ENCODE results near the gene ZKSCAN3. TPM values are rescaled to one million over a fixed set of nuclear protein-coding genes. Genes with fewer than 3 reads are reported as not detected.
A peak's percentile ranks its signal among the peaks of the same experiment; 100 is the strongest.

Gene ZKSCAN3
- total RNA-seq, 1 experiment from 2014 or later: 2.7 TPM

- BruUV-seq (replicated peaks): no TSS peak
- Mint-ChIP-seq H3K27ac (ENCODE audit: low read depth, unreplicated experiment) (peak overlapping the region; percentile 77), H3K9me3 (ENCODE audit: unreplicated experiment) (no peaks in the 10 kb centered on the region), H3K4me3 (ENCODE audit: unreplicated experiment) (peak overlapping the region; percentile 52), H3K36me3 (ENCODE audit: insufficient read depth, unreplicated experiment) (peaks cover 5% of the 10 kb centered on the region), H3K27me3 (ENCODE audit: insufficient read depth, unreplicated experiment) (no peaks in the 10 kb centered on the region), H3K4me1 (ENCODE audit: insufficient read depth, unreplicated experiment) (peaks cover 18% of the 10 kb centered on the region)
- POLR2A ChIA-PET: interaction anchor here (0.5 to 7.6 kb wide), 18 partner anchors 17 to 568 kb away, joined by 3 to 110 read pairs (median 6); partner anchors contain the start of genes PGBD1, ZKSCAN4, ZKSCAN8 and ZSCAN26
- CTCF ChIA-PET: interaction anchor here (0.5 to 5.5 kb wide), 15 partner anchors 16 to 1207 kb away, joined by 3 to 35 read pairs (median 8); partner anchors contain the start of genes ZKSCAN4, ZSCAN26 and ZSCAN31
- intact Hi-C loops (cut with micrococcal nuclease): no loop called here
- TF ChIP-seq CTCF (IDR thresholded peaks at IDR 0.05; ENCODE audit: unreplicated experiment): no peak
- DNase-seq (ENCODE audit: unreplicated experiment): peak; percentile 86
Observed at GRCh38 chr6:28353981-28354676, 4.4 kb downstream of the ZKSCAN3 start.

- BruUV-seq (replicated peaks): no TSS peak
- Mint-ChIP-seq H3K27me3 (ENCODE audit: insufficient read depth, unreplicated experiment) (no peaks in the 10 kb centered on the region), H3K27ac (ENCODE audit: low read depth, unreplicated experiment) (peak overlapping the region; percentile 77), H3K36me3 (ENCODE audit: insufficient read depth, unreplicated experiment) (peaks cover 12% of the 10 kb centered on the region), H3K9me3 (ENCODE audit: unreplicated experiment) (no peaks in the 10 kb centered on the region), H3K4me1 (ENCODE audit: insufficient read depth, unreplicated experiment) (peaks cover 12% of the 10 kb centered on the region), H3K4me3 (ENCODE audit: unreplicated experiment) (peak overlapping the region; percentile 83)
- DNase-seq (ENCODE audit: unreplicated experiment): no peak
- intact Hi-C loops (cut with micrococcal nuclease): loop anchor here (5.0 kb wide), 2 partner anchors 88 to 453 kb away; partner anchors contain the start of gene ZSCAN26
- POLR2A ChIA-PET: interaction anchor here (0.5 to 7.6 kb wide), 32 partner anchors 12 to 567 kb away, joined by 3 to 110 read pairs (median 5); partner anchors contain the start of genes PGBD1, ZKSCAN4, ZKSCAN8 and ZSCAN16
- CTCF ChIA-PET: interaction anchor here (0.5 to 5.5 kb wide), 33 partner anchors 12 to 518 kb away, joined by 3 to 35 read pairs (median 5); partner anchors contain the start of genes ZKSCAN4, ZKSCAN8, ZSCAN16 and ZSCAN26
- no peak for TF ChIP-seq CTCF (IDR thresholded peaks at IDR 0.05; ENCODE audit: unreplicated experiment)
Observed at GRCh38 chr6:28354688-28355554, 5.2 kb downstream of the ZKSCAN3 start.

GRCh38 chr6:28355743-28356665 lies 6.3 kb downstream of the ZKSCAN3 start:
- intact Hi-C loops (cut with micrococcal nuclease): loop anchor here (1.0 to 5.0 kb wide), 5 partner anchors 89 to 454 kb away; partner anchors contain the start of genes ZSCAN26 and ZSCAN9
- no peaks in the 10 kb centered on the region for H3K9me3 Mint-ChIP-seq (ENCODE audit: unreplicated experiment)
- peak; percentile 60 for TF ChIP-seq CTCF (IDR thresholded peaks at IDR 0.05; ENCODE audit: unreplicated experiment)
- no peaks in the 10 kb centered on the region for H3K27me3 Mint-ChIP-seq (ENCODE audit: insufficient read depth, unreplicated experiment)
- peaks cover 12% of the 10 kb centered on the region for H3K4me1 Mint-ChIP-seq (ENCODE audit: insufficient read depth, unreplicated experiment)
- peak overlapping the region; percentile 83 for H3K4me3 Mint-ChIP-seq (ENCODE audit: unreplicated experiment)
- POLR2A ChIA-PET: interaction anchor here (0.6 to 7.6 kb wide), 32 partner anchors 8 to 1168 kb away, joined by 3 to 110 read pairs (median 5); partner anchors contain the start of genes PGBD1, TRIM27, ZKSCAN4 and ZKSCAN8
- peak overlapping the region; percentile 79 for H3K27ac Mint-ChIP-seq (ENCODE audit: low read depth, unreplicated experiment)
- peaks cover 12% of the 10 kb centered on the region for H3K36me3 Mint-ChIP-seq (ENCODE audit: insufficient read depth, unreplicated experiment)
- BruUV-seq (replicated peaks): no TSS peak
- CTCF ChIA-PET: interaction anchor here (0.5 to 5.5 kb wide), 47 partner anchors 11 to 519 kb away, joined by 3 to 35 read pairs (median 4); partner anchors contain the start of genes PGBD1, ZKSCAN4, ZKSCAN8 and ZSCAN16
- DNase-seq (ENCODE audit: unreplicated experiment): peak; percentile 87
